Measurements from ENCODE around the gene TAOK2.

The TAOK2 gene

DNA sequence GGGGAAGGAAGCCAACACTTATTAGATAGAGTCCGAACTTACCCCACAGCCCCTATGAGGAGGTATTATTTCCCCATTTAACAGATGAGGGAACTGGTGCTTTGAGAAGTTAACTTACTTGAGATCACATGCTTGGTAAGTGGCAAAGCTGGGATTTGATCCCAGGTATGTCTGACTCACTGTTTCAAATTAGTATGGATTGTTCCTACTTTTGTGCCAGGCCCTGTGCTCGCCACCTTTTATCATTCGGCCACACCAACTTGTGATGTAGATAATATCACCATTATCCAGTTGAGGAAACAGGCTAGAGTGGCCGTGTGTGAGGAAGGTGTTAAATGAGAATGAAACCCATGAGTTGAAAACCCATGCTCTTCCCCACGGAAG, 11.1 kb downstream of the TAOK2 start:
- no peak for TF ChIP-seq CTCF (IDR thresholded peaks at IDR 0.05; ENCODE audit: borderline replicate concordance, insufficient read depth, low read depth, low read length)
- H3K4me3 ChIP-seq (ENCODE audit: low read depth, low read length) = no peak overlapping the region

- TF ChIP-seq CTCF (IDR thresholded peaks at IDR 0.05; ENCODE audit: borderline replicate concordance, insufficient read depth, low read depth, low read length) = no peak
- H3K4me3 ChIP-seq (ENCODE audit: low read depth, low read length) = no peak overlapping the region
Observed at GRCh38 chr16:29985271-29985811, 11.7 kb downstream of the TAOK2 start.

DNA sequence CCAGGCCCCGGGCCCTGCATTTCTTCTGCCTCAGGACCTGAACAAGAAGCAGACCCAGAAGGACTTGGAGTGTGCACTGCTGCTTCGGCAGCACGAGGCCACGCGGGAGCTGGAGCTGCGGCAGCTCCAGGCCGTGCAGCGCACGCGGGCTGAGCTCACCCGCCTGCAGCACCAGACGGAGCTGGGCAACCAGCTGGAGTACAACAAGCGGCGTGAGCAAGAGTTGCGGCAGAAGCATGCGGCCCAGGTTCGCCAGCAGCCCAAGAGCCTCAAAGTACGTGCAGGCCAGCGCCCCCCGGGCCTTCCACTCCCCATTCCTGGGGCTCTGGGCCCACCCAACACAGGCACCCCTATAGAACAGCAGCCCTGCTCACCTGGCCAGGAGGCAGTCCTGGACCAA, 12.6 kb downstream of the TAOK2 start:
- no peak for TF ChIP-seq CTCF (IDR thresholded peaks at IDR 0.05; ENCODE audit: borderline replicate concordance, insufficient read depth, low read depth, low read length)
- no peak overlapping the region for H3K4me3 ChIP-seq (ENCODE audit: low read depth, low read length)

DNA sequence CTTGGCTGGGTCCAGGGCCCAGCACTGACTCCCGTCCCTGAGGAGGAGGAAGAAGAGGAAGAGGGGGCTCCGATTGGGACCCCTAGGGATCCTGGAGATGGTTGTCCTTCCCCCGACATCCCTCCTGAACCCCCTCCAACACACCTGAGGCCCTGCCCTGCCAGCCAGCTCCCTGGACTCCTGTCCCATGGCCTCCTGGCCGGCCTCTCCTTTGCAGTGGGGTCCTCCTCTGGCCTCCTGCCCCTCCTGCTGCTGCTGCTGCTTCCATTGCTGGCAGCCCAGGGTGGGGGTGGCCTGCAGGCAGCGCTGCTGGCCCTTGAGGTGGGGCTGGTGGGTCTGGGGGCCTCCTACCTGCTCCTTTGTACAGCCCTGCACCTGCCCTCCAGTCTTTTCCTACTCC, 13.3 kb downstream of the TAOK2 start:
- TF ChIP-seq CTCF (IDR thresholded peaks at IDR 0.05; ENCODE audit: borderline replicate concordance, insufficient read depth, low read depth, low read length) = no peak
- H3K4me3 ChIP-seq (ENCODE audit: low read depth, low read length) = no peak overlapping the region

DNA sequence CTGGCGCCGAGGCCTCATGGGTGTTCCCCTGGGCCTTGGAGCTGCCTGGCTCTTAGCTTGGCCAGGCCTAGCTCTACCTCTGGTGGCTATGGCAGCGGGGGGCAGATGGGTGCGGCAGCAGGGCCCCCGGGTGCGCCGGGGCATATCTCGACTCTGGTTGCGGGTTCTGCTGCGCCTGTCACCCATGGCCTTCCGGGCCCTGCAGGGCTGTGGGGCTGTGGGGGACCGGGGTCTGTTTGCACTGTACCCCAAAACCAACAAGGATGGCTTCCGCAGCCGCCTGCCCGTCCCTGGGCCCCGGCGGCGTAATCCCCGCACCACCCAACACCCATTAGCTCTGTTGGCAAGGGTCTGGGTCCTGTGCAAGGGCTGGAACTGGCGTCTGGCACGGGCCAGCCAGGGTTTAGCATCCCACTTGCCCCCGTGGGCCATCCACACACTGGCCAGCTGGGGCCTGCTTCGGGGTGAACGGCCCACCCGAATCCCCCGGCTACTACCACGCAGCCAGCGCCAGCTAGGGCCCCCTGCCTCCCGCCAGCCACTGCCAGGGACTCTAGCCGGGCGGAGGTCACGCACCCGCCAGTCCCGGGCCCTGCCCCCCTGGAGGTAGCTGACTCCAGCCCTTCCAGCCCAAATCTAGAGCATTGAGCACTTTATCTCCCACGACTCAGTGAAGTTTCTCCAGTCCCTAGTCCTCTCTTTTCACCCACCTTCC, 13.9 kb downstream of the TAOK2 start:
- TF ChIP-seq CTCF (IDR thresholded peaks at IDR 0.05; ENCODE audit: borderline replicate concordance, insufficient read depth, low read depth, low read length) = no peak
- H3K4me3 ChIP-seq (ENCODE audit: low read depth, low read length) = no peak overlapping the region

GRCh38 chr16:29988346-29989075, 14.8 kb downstream of the TAOK2 start:
- no peak for TF ChIP-seq CTCF (IDR thresholded peaks at IDR 0.05; ENCODE audit: borderline replicate concordance, insufficient read depth, low read depth, low read length)
- H3K4me3 ChIP-seq (ENCODE audit: low read depth, low read length) = no peak overlapping the region
